Stomach (tissue), 4 donors: ENCODE measurements around the gene NR5A1.

Source experiments
- POLR2A ChIP-seq, 4 donors: fragments of 450-650 bp; IDR thresholded peaks; one replicate each; pipeline ENCODE4 v1.6.1; 2016; ENCODE audit warnings: antibody characterized with exemption in 4 of 4, control low read depth in 2 of 4, mild to moderate bottlenecking in 1 of 4, moderate library complexity in 1 of 4
- POLR2AphosphoS5 ChIP-seq, 3 donors: sonication (generic); formaldehyde crosslinking; IDR thresholded peaks; one replicate each; pipeline ENCODE4 v1.6.1; 2016; ENCODE audit warnings: antibody characterized with exemption in 3 of 3
- TF ChIP-seq, protein P1 (sequence below), 7 experiments: fragments of 450-650 bp in 4 of 7; fragments of 200-600 bp in 3 of 7; sonication (generic) in 3 of 7; IDR thresholded peaks; one replicate each; pipeline ENCODE4 v1.5.1; 2016 to 2019; ENCODE audit warnings: antibody characterized with exemption in 7 of 7, control low read depth in 2 of 7, mild to moderate bottlenecking in 1 of 7

DNA sequence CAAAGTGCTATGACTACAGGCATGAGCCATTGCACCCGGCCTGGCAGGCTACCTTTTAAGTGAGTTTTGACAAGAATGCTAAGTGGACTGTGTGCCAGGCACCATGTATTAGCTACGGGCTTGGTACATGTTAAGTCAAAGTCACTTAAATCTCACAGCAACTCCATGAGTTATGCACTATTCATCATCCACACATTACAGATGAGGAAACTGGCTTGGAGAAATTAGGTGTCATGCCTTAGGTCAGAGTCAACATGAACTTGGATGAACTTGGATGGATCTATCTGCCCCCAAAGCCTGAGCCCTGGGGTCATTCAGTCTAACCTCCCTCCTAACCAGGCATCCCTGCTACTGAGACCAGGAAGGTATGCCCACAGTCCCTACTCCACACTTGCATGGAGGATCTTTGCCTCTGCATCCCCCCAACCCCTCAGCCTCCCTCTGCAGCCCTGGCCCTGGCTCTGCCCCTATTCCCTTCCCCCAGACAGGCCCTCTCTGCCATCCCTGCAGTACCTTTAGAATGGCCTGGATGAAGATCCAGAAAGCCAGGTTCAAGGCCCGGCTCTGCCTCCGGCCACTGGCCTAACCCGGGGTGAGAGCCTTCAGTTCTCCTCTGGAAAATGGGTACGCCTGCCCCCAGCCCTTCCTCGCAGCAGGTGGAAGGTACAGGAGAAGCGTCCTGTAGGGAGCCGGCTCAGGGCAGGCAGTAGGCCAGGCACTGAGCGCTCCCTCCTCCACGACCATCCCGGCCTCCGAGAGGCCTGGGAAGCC, 57.6 kb downstream of the NR5A1 start:
- TF ChIP-seq, protein P1, sequence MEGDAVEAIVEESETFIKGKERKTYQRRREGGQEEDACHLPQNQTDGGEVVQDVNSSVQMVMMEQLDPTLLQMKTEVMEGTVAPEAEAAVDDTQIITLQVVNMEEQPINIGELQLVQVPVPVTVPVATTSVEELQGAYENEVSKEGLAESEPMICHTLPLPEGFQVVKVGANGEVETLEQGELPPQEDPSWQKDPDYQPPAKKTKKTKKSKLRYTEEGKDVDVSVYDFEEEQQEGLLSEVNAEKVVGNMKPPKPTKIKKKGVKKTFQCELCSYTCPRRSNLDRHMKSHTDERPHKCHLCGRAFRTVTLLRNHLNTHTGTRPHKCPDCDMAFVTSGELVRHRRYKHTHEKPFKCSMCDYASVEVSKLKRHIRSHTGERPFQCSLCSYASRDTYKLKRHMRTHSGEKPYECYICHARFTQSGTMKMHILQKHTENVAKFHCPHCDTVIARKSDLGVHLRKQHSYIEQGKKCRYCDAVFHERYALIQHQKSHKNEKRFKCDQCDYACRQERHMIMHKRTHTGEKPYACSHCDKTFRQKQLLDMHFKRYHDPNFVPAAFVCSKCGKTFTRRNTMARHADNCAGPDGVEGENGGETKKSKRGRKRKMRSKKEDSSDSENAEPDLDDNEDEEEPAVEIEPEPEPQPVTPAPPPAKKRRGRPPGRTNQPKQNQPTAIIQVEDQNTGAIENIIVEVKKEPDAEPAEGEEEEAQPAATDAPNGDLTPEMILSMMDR (IDR thresholded peaks at IDR 0.05): no peak
- TF ChIP-seq POLR2A (IDR thresholded peaks at IDR 0.05) (no peak), POLR2AphosphoS5 (IDR thresholded peaks at IDR 0.05) (no peak)
